ENCODE results near the gene FBXO41.

FBXO41 gene

GRCh38 chr2:73269686-73270465, 14.4 kb downstream of the FBXO41 start:
- Histone ChIP-seq H3K4me2 (ENCODE audit: low read length) (peak overlapping the region; percentile 44), H3K9me2 (replicated peaks; ENCODE audit: control insufficient read depth, low read length) (no peaks in the 10 kb centered on the region), H3K4me1 (ENCODE audit: control insufficient read depth, low read length) (peaks cover 5% of the 10 kb centered on the region), H3K36me3 (ENCODE audit: control insufficient read depth, low read length) (peaks cover 79% of the 10 kb centered on the region), H3K4me3 (ENCODE audit: low read length) (peak overlapping the region; percentile 48), H4K20me1 (ENCODE audit: control insufficient read depth, insufficient read depth, low read depth, low read length) (peaks cover 10% of the 10 kb centered on the region), H3K79me2 (ENCODE audit: control insufficient read depth, low read length) (peaks cover 84% of the 10 kb centered on the region), H3K27me3 (ENCODE audit: control insufficient read depth, low read length) (no peaks in the 10 kb centered on the region), H3K9me3 (ENCODE audit: control insufficient read depth, insufficient read depth, low read length) (no peaks in the 10 kb centered on the region), H3F3A (ENCODE audit: control insufficient read depth, insufficient read depth) (no peaks in the 10 kb centered on the region; the same call in 1 of the 2 replicates), H3K27ac (ENCODE audit: low read depth, low read length) (no peak overlapping the region)
- TF ChIP-seq CTCF (IDR thresholded peaks at IDR 0.05; ENCODE audit: low read depth, low read length, poor library complexity, severe bottlenecking) (no peak), EZH2phosphoT487 (IDR thresholded peaks at IDR 0.05; ENCODE audit: borderline replicate concordance, low read length) (no peak)

- Histone ChIP-seq H3K79me2 (ENCODE audit: control insufficient read depth, low read length) (peaks cover 76% of the 10 kb centered on the region), H3F3A (ENCODE audit: control insufficient read depth, insufficient read depth) (no peaks in the 10 kb centered on the region; the same call in 1 of the 2 replicates), H3K9me2 (replicated peaks; ENCODE audit: control insufficient read depth, low read length) (no peaks in the 10 kb centered on the region), H3K27ac (ENCODE audit: low read depth, low read length) (no peak overlapping the region), H4K20me1 (ENCODE audit: control insufficient read depth, insufficient read depth, low read depth, low read length) (peaks cover 10% of the 10 kb centered on the region), H3K4me3 (ENCODE audit: low read length) (peak overlapping the region; percentile 48; the same call in 1 of the 2 replicates), H3K9me3 (ENCODE audit: control insufficient read depth, insufficient read depth, low read length) (no peaks in the 10 kb centered on the region), H3K4me2 (ENCODE audit: low read length) (peak overlapping the region; percentile 44), H3K27me3 (ENCODE audit: control insufficient read depth, low read length) (no peaks in the 10 kb centered on the region), H3K36me3 (ENCODE audit: control insufficient read depth, low read length) (peaks cover 81% of the 10 kb centered on the region), H3K4me1 (ENCODE audit: control insufficient read depth, low read length) (peaks cover 5% of the 10 kb centered on the region)
- TF ChIP-seq CTCF (IDR thresholded peaks at IDR 0.05; ENCODE audit: low read depth, low read length, poor library complexity, severe bottlenecking) (no peak), EZH2phosphoT487 (IDR thresholded peaks at IDR 0.05; ENCODE audit: borderline replicate concordance, low read length) (no peak)
Measured at GRCh38 chr2:73268830-73269685, 15.2 kb downstream of the FBXO41 start.

- H3K9me3 ChIP-seq (ENCODE audit: control insufficient read depth, insufficient read depth, low read length): no peaks in the 10 kb centered on the region
- no peaks in the 10 kb centered on the region for H3K27me3 ChIP-seq (ENCODE audit: control insufficient read depth, low read length)
- H4K20me1 ChIP-seq (ENCODE audit: control insufficient read depth, insufficient read depth, low read depth, low read length): peaks cover 10% of the 10 kb centered on the region
- H3K4me3 ChIP-seq (ENCODE audit: low read length): no peak overlapping the region
- peaks cover 69% of the 10 kb centered on the region for H3K79me2 ChIP-seq (ENCODE audit: control insufficient read depth, low read length)
- H3F3A ChIP-seq (ENCODE audit: control insufficient read depth, insufficient read depth): no peaks in the 10 kb centered on the region; the same call in 1 of the 2 replicates
- no peak overlapping the region for H3K4me2 ChIP-seq (ENCODE audit: low read length)
- no peak overlapping the region for H3K27ac ChIP-seq (ENCODE audit: low read depth, low read length)
- TF ChIP-seq EZH2phosphoT487 (IDR thresholded peaks at IDR 0.05; ENCODE audit: borderline replicate concordance, low read length) (no peak), CTCF (IDR thresholded peaks at IDR 0.05; ENCODE audit: low read depth, low read length, poor library complexity, severe bottlenecking) (no peak)
- H3K9me2 ChIP-seq (replicated peaks; ENCODE audit: control insufficient read depth, low read length): no peaks in the 10 kb centered on the region
- H3K36me3 ChIP-seq (ENCODE audit: control insufficient read depth, low read length): peaks cover 79% of the 10 kb centered on the region
- H3K4me1 ChIP-seq (ENCODE audit: control insufficient read depth, low read length): peaks cover 5% of the 10 kb centered on the region
Measured at GRCh38 chr2:73268366-73268829, 15.9 kb downstream of the FBXO41 start.
